ENCODE data around the gene KDM8.

The KDM8 gene

GRCh38 chr16:27203507-27204311 is at the start of gene KDM8:
TSS of gene KDM8 (plus strand) at chr16:27203526. CDS start at chr16:27210124, 6,598 bp downstream.
- DNase-seq (ENCODE audit: low read depth): peak; percentile 100
- TF ChIP-seq CTCF (conservative IDR thresholded peaks at IDR 0.05; ENCODE audit: low read depth, low read length): no peak
- H3K4me3 ChIP-seq (ENCODE audit: low read depth, low read length): peak within 1 kb of the TSS; percentile 98

- peak; percentile 99 for TF ChIP-seq CTCF (conservative IDR thresholded peaks at IDR 0.05; ENCODE audit: low read depth, low read length)
- H3K4me3 ChIP-seq (ENCODE audit: low read depth, low read length): no peak overlapping the region
- peak; percentile 52 for DNase-seq (ENCODE audit: low read depth)
Observed at GRCh38 chr16:27154705-27155521, 48.4 kb upstream of the KDM8 start.

- H3K4me3 ChIP-seq (ENCODE audit: low read depth, low read length): no peak overlapping the region
- DNase-seq (ENCODE audit: low read depth): no peak
- no peak for TF ChIP-seq CTCF (conservative IDR thresholded peaks at IDR 0.05; ENCODE audit: low read depth, low read length)
Observed at GRCh38 chr16:27156579-27156978, 46.7 kb upstream of the KDM8 start.

GRCh38 chr16:27161398-27161797 is 41.9 kb upstream of the KDM8 start:
- TF ChIP-seq CTCF (conservative IDR thresholded peaks at IDR 0.05; ENCODE audit: low read depth, low read length): no peak
- no peak overlapping the region for H3K4me3 ChIP-seq (ENCODE audit: low read depth, low read length)

GRCh38 chr16:27164352-27164751 is 39.0 kb upstream of the KDM8 start:
- TF ChIP-seq CTCF (conservative IDR thresholded peaks at IDR 0.05; ENCODE audit: low read depth, low read length): peak; percentile 8
- H3K4me3 ChIP-seq (ENCODE audit: low read depth, low read length): no peak overlapping the region
- no peak for DNase-seq (ENCODE audit: low read depth)

More at GRCh38 chr16:27161398-27161797, 41.9 kb upstream of the KDM8 start:
- no peak for DNase-seq (ENCODE audit: low read depth)

GRCh38 chr16:27165576-27165975 is 37.8 kb upstream of the KDM8 start:
- no peak overlapping the region for H3K4me3 ChIP-seq (ENCODE audit: low read depth, low read length)
- no peak for TF ChIP-seq CTCF (conservative IDR thresholded peaks at IDR 0.05; ENCODE audit: low read depth, low read length)
- no peak for DNase-seq (ENCODE audit: low read depth)
